ENCODE measurements around the gene OR7C1.
"Not testable (repeated sequence)": the region's sequence is repeated elsewhere in the genome, so short reads cannot be mapped to it uniquely, and the experiment has no call there.

The OR7C1 gene

DNA sequence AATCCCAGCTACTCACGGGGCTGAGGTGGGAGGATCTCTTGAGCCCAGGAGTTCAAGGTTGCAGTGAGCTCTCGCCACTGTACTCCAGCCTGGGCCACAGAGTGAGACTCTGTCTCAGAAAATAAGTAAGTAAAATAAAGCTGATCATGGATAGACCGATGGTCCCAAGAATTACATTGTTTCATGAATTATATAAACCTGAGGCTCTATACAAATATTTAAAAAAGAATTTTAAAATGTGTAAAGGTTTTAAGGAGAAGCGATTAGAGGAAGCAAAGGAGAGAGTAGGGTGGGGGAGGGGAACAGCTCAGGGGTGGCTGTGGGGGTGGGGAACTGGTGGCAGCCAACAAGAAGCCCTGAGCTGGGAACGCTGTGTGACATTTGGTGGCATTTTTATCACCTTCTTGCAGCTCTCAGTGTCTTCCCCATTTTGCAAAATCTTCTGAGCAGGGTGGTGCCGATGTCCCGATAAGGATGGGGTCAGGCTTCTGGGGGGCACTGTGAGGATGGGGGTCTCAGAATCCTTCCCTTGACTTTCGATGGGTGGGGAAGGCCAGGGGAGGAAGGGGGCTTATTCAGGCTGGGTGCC is 51.5 kb downstream of the OR7C1 start:
- DNase-seq = not testable (repeated sequence)

DNA sequence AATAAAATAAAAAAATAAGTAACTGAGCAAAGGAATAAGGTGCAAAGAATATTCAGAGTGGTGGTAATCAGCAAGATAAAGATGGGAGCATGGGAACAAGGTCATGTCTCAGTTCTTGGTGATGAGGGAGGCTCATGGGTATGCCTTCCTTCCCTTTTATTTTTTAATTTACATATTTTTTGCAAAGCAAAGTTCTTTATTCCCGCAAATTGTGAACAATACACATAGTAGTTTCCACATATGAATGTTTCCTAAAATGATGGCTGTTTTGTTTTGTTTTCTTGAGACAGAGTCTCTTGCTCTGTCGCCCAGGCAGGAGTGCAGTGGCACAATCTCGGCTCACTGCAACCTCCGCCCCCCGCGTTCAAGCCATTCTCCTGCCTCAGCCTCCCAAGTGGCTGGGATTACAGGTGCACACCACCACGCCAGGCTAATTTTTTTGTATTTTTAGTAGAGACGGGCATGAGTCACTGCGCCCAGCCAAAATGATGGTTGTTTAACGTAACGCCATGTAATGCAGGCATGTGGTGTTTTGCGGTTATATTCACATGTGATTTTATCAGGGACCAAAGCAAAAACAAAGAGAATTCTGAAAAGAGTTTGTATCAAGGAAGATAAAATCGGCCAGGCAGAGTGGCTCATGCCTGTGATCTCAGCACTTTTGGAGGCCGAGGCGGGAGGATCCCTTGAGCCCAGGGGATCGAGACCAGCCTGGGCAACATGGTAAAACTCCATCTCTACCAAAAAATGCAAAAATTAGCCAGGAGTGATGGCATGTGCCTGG is 52.2 kb downstream of the OR7C1 start:
- no peak for DNase-seq

DNA sequence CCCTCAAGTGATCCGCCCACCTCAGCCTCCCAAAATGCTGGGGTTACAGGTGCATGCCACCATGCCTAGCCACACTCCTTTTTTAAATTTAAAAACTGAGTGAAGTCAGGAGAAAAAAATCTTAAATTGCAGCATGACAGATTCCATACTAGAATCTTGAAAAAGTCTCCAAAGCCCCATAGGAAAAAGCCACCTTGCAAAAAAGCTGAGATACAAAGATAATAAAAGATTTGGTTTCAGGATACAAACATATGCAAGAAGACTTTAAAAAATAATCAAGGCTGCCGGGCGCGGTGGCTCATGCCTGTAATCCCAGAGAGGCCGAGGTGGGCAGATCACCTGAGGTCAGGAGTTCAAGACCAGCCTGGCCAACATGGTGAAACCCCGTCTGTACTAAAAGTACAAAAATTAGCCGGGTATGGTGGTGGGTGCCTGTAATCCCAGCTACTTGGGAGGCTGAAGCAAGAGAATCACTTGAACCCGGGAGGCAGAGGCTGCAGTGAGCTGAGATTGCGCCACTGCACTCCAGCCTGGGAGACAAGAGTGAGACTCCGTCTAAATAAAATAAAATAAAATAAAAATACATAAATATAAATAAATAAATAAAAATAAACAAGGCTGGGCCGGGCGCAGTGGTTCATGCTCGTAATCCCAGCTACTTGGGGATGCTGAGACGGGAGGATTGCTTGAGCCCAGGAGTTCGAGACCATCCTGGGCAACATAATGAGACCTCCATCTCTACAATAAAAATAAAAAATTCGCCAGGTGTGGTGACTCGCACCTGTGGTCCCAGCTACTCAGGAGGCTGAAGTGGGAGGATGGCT is 53.1 kb downstream of the OR7C1 start:
- DNase-seq = not testable (repeated sequence)

DNA sequence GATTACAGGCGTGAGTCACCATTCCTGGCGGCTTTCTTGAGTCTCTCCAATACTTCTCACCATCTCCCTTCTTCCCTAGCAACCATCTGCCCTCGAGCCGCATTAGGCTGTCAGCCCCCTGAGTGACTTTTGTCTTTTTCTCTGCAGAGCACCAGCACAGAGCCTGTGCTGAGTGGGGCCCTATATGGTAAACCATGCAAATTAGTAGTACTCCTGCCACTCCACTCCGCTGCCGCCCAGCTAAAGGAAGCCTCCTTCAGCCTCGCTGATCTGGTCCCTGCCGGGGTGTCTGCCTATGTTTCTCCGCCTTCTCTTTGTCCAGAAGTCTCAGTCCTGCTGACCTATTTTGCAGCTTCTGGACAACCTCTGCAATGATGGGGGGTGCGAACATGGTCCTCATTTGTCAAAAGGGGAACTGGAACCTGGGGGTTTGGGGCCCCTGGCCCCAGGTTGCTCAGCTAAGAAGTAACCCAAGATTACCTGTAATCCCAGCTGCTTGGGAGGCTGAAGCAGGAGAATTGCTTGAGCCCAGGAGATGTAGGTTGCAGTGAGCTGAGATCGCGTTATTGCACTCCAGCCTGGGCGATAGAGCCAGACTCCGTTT is 54.3 kb downstream of the OR7C1 start:
- DNase-seq = not testable (repeated sequence)

DNA sequence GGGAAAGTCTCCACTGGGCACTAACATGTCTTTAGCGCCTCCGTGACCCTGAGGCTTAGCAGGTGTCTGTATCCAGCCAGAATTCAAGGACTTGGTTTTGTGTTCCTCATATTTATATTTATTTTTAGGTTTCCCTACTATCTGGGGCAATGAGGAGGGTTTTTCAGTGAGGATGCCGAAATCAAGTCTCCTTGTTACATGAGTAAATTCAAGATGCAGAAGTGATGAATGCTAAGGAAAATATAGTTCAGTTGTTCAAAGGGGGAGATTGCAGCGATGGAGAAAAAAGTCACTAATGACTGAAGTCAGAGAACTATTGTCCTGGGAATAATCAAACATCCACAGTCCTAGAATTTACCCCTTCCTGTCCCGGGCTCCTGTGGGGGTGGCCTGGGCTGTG is 55.8 kb downstream of the OR7C1 start:
- no peak for DNase-seq

DNA sequence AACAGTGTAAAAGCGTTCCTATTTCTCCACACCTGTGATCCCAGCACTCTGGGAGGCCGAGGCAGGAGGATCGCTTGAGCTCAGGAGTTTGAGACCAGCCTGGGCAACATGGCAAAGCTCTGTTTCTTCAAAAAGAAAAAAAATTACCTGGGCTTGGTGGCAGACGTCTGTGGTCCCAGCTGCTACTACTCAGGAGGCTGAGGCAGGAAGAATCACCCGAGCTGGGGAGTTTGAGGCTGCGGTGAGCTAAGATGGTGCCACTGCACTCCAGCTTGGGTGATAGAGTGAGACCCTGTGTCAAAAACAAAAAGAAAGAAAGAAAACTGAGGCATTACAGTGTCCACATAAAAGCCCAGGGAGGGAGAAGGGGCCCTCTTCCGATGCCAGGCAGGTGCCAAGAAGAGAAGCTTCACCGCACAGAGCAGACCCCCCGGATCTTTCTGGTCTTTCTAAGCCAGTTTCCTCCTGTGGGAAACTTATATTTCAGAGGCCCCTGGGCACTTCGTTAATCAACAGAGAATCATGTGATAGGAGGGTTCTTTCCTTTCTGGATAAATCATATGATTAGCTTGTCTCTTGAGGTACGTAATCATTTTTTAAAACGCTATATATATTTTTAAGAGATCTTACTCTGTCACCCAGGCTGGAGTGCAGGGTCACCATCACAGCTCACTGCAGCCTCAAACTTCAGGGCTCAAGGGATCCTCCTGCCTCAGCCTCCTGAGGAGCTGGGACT is 56.7 kb downstream of the OR7C1 start, which contains the start of gene ADGRE2:
Gene ADGRE2 (minus strand): TSS at position 451 of the 736 bp plus-strand sequence. CDS start 1,804 bp downstream, outside the sequence.
- DNase-seq = not testable (repeated sequence)

DNA sequence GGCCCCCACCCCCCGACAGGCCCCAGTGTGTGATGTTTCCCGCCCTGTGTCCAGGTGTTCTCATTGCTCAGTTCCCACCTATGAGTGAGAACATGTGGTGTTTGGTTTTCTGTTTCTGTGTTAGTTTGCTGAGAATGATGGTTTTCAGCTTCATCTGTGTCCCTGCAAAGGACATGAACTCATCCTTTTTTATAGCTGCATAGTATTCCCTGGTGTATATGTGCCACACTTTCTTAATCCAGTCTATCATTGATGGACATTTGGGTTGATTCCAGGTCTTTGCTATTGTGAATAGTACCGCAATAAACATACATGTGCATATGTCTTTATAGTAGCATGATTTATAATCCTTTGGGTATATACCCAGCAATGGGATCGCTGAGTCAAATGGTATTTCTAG is 57.3 kb downstream of the OR7C1 start:
- DNase-seq = not testable (repeated sequence)

DNA sequence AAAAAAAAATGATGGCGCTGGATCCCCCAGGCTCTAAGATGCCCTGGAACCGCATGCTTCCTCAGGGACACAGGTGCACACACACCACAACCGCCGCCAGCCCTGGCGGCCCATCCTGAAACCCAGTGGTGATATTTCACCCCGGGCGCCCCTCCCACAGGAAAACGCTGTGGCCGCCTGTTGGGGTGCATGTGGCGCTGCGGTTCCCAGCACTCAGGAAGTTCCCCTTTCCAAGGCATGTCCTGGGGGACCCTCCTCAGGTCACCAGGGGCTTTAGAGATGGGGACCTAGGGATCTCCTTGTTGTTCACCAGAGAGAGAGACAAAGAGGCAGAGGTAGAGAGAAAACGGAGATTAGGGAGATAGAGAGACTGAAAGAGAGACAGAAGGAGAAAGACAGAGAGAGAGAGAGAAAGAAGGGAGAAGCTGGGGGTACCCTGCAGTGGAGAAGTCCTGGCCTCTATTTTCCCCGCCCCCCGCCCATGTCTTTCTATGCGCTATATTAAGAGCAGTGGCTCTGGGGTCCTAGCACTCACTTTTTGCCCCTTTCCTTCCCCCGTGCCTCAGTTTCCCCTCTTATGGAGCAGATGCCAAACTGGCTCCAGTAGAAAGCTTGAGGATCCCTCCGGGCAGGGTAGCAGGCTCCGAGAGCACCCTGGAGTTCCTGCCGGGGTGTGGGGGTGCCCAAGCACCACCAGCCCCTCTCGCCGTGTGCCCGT is 59.0 kb downstream of the OR7C1 start:
- DNase-seq = no peak

DNA sequence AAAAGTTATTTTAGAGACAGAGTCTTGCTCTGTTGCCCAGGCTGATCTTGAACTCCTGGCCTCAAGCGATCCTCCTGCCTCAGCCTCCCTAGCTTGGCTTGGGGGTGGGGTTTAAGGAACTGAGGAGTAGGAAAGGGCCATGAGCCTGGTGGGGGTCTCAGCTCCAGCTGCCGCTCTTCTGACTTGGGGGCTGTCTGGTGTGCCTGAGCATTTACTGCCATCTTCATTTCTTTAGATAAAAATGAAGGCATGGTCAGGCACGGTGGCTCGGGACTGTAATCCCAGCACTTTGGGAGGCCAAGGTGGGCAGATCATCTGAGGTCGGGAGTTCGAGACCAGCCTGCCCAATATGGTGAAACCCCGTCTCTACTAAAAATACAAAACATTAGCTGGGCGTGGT is 59.7 kb downstream of the OR7C1 start:
- DNase-seq = not testable (repeated sequence)

DNA sequence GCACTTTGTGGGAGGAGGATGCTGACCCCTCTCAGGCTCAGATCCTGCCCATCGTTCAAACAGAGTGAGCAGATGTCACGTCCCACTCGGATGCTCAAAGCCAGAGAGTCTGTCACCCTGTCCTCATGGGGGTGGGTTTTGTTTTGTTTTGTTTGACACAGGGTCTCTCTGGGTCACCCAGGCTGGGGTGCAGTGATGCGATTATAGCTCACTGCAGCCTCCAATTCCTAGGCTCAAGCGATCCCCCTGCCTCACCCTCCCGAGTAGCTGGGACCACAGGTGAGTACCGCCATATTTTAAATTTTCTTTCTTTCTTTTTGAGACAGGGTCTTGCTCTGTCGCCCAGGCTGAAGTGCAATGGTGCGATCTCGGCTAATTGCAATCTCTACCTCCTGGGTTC is 60.6 kb downstream of the OR7C1 start:
- DNase-seq = no peak

DNA sequence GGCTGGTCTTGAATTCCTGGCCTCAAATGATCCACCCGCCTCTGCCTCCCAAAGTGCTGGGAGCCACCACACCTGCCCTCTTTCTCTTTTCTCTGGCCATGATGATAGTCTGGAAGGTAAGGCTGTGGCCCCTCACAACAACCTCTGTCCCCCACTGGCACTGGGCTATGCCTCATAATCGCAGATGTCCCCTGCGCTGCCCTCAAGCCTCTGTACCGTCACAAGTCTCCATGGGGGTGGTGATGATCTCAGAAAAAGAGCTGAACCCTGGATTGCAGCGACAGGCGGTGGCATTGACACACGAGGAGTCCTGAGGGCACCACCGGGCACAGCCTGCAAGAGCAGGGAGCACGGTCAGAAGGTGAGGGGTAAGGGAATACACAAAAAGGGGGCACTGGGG is 61.3 kb downstream of the OR7C1 start:
- not testable (repeated sequence) for DNase-seq

DNA sequence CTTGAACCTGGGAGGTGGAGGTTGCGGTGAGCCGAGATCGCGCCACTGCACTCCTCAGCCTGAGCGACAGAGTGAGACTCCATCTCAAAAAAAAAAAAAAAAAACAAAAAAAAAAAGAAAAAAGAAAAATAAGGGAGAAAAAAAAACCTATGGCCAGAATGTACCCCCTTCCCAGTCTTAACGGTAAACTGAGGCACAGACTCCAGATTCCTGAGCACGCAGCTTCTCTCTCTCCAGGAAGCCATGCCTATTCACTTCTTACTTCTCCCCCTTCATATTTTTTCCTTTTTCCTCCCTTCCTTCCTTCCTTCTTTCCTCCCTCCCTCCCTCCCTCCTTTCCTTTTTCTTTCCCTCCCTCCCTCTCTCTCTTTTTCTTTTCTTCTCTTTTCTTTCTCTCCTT is 62.0 kb downstream of the OR7C1 start:
- no peak for DNase-seq

DNA sequence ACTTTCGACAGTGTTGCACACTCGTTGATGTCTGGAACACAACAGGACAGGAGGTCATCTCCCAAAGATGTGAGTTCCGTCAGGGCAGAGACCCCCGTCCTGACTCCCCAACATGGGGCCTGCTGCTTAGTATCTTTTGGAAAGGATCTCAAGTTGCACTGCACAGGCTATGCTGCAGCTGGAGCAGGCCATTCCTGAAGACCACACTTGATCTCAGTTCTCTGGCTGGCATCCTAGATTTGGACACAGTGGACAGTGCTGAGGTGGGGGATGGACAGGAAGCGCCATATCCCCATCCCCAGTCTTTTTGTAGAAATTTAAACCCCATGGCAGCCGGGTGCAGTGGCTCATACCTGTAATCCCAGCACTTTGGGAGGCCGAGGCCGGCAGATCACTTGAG is 62.5 kb downstream of the OR7C1 start:
- no peak for DNase-seq

DNA sequence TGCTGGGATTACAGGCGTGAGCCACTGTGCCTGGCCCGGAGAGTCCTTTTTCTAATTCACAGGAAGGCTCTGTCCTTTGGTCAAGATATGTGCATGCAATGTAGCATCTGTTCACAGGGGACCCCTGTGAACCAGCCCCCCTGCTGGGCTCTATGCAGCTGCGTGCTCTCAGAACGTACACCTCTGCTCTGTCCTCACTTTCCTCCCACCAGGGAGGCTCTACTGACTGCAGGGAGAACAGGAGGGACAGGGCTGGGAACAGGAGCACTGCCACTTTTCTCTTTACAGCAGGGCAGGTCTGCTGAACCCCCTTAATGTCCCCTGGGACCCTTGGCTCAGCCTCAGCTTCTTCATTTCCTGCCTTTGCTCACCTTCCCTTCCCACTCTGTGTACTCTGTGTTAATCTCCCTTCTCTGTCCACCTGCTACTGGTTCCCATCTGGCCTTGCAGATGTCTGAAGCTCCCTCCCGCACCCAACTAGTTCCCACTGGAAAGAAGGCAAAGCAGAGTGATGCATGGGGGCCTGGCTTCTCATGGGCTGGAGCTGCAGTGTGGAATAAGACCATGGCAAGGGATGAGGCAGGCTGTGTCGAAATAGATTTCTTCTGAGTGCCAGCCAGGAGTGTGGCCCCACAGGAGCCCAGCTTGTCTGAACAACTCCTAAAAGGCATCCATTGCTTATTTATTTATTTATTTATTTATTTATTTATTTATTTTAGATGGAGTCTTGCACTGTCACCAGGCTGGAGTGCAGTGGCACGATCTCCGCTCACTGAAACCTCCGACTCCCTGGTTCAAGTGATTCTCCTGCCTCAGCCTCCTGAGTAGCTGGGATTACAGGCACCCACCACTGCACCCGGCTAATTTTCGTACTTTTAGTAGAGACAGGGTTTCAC is 63.8 kb downstream of the OR7C1 start:
- no peak for DNase-seq

DNA sequence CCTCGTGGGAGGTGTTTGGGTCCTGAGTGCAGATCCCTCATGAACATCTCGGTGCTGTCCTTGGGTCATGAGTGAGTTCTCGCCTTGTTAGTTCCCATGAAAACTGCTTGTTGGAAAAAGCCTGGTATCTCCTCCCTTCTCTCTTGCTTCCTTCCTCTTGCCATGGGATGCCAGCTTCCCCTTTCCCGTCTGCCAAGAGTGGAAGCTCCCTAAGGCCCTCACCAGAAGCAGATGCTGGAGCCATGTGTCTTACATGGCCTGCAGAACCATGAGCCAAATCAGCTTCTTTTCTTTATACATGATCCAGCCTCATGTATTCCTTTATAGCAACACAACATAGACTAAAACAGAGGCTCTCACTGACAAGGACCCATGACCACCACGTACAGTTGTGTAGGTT is 64.8 kb downstream of the OR7C1 start:
- no peak for DNase-seq

DNA sequence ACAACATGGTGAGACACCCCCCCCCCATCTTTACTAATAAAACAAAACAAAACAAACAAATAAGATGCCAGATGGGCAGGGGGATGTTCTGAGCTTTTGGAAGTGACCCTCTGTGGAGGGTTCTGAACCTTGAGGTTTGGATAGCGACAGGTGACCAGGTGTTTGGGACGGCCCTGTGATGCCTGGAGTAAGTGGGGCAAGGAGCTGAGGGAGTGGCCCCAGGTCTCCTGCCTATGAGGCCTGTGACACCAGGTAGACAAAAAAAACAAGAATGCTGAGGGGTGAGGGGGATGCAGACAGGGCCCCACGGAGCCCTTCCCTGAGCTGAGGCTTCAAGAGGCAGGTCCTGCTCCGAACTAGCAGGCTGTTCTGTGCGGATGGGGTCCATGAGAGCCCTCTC is 65.8 kb downstream of the OR7C1 start:
- DNase-seq = no peak

DNA sequence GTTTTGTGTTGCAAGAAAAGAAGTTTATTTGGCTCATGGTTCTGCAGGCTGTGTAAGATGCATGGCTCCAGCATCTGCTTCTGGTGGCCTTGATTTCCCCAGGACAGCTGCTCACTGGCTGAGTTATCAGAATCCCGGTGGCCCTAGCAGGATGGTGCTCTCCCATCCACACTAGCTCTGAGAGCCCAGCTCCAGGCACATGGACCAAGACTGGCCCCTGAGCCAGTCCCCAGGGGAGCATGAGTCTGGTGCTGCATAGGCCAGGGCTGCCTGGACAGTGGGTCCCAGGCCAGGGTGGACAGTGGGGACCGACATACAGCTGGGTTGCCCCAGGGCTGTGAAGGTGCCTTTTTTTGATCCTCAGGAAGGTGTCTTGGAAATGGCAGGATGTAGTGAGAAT is 67.0 kb downstream of the OR7C1 start:
- DNase-seq = no peak

DNA sequence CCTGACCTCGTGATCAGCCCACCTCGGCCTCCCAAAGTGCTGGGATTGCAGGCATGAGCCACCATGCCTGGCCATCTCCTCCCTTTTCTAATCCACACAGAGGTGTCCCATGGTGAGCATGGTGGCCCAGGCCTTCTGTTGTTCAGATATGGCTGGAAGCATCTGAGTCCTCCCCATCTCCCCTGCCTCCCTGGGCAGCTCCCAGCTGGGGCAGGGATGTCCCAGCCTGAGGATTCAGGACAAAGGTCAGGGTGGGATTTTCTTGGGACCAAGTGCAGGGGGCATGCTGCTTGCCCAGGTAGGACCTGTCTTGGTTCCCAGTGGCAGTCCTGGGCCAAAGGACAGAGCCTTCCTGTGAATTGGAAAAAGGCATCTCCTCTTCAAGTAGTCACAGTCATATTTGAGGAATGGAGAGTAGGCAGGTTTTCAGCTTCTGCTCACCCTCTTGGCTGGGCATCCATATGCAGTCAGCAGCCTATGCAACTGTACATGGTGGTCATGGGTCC is 67.5 kb downstream of the OR7C1 start:
- no peak for DNase-seq

DNA sequence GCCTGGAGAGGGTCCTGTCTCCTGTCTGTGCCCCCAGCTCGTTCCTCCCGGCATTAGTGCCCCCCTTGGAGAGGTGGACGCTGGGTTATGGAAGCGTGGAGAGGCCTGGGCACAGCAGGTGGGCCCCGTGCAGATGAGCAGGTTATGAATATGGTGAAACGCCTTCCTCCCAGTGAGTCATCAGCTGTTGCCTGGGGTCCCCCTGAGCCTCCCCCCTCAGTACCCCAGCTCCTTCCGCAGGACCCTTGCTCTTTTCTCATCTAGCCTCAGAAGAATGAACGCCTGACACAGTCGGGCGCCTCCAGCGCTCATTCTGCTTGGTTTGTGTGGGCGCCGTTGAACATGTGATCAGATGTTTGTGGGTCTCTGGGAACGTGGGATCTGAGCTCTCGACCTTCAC is 69.1 kb downstream of the OR7C1 start:
- not testable (repeated sequence) for DNase-seq

DNA sequence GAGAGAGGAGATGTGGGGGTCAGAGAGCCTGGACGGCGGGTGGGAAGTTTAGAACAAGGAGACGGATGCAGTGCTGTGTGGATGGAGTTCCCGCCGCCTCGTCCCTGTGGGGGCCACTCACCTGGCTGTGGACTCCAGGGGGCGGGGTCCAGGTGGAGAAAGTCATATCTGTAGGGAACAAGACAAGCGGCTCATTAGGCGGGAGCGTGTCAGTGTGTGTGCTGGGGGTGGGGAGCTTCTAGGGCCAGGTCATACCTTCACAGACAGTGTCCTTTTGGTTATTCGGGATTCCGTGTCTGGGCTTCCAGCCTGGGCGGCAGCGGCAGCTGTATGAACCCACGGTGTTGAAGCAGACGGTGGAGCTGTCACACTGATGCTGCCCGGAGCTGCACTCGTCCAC is 69.6 kb downstream of the OR7C1 start:
- DNase-seq = not testable (repeated sequence)

DNA sequence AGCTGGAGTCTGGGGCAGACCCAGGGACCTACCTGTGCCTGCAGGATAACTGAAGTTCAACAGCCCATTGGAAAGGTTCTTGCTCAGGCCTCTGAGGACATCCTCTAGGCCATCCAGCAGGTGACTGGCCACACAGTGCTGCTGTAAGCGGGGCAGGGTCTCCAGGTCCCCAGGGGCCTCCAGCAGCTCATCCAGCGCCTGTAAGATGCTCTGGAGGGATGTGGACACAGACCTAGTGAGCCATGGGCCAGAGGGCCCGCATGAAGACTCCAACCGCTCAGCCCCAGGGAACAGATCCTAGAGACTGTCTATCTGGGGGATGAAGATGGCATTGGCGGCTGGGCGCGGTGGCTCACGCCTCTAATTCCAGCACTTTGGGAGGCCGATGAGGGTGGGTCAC is 70.6 kb downstream of the OR7C1 start:
- DNase-seq = no peak
